RWPE2 (cell line): Measurements from ENCODE around the gene ANKRD17.
A peak's percentile ranks its signal among the peaks of the same experiment; 100 is the strongest.

ENCODE experiments used
- ATAC-seq: fragments of 200-7000 bp; cut with Tn5 transposase; 3 replicates; pipeline ENCODE4 v1.9.1; 2021; ENCODE audit warnings: low read depth
- DNase-seq: peaks from one replicate; pipeline ENCODE4 v3.0.0-alpha.2; 2020; ENCODE audit warnings: low spot score
- H3K27ac ChIP-seq: fragments of 450-650 bp; 2 replicates; pipeline ENCODE4 v1.5.1; 2017; ENCODE audit warnings: mild to moderate bottlenecking; ENCODE audit not compliant: poor library complexity, severe bottlenecking
- H3K27me3 ChIP-seq: fragments of 250-450 bp; sonication (Bioruptor Pico); 2 replicates; pipeline ENCODE4 v1.5.1; 2021; ENCODE audit warnings: mild to moderate bottlenecking, moderate library complexity; ENCODE audit not compliant: insufficient read depth, poor library complexity, severe bottlenecking
- H3K36me3 ChIP-seq: fragments of 250-450 bp; sonication (Bioruptor Pico); 2 replicates; pipeline ENCODE4 v1.5.1; 2020; ENCODE audit warnings: low read depth, mild to moderate bottlenecking, moderate library complexity
- H3K4me1 ChIP-seq: fragments of 250-450 bp; sonication (Bioruptor Pico); 2 replicates; pipeline ENCODE4 v1.5.1; 2021; ENCODE audit warnings: mild to moderate bottlenecking, moderate library complexity; ENCODE audit not compliant: insufficient read depth, poor library complexity, severe bottlenecking
- H3K4me3 ChIP-seq: fragments of 250-450 bp; sonication (Bioruptor Pico); 2 replicates; pipeline ENCODE4 v1.5.1; 2021; ENCODE audit warnings: mild to moderate bottlenecking, moderate library complexity; ENCODE audit not compliant: severe bottlenecking
- H3K9me3 ChIP-seq: fragments of 250-450 bp; sonication (Bioruptor Pico); 2 replicates; pipeline ENCODE4 v1.5.1; 2021; ENCODE audit warnings: mild to moderate bottlenecking, moderate library complexity; ENCODE audit not compliant: severe bottlenecking
- TF ChIP-seq, protein P1 (sequence below): fragments of 450-650 bp; IDR thresholded peaks from one replicate; pipeline ENCODE4 v1.5.1; 2017; ENCODE audit warnings: mild to moderate bottlenecking, moderate library complexity; ENCODE audit not compliant: poor library complexity, severe bottlenecking

The ANKRD17 gene

GRCh38 chr4:73223258-73223650, 35.3 kb downstream of the ANKRD17 start:
- TF ChIP-seq, protein P1, sequence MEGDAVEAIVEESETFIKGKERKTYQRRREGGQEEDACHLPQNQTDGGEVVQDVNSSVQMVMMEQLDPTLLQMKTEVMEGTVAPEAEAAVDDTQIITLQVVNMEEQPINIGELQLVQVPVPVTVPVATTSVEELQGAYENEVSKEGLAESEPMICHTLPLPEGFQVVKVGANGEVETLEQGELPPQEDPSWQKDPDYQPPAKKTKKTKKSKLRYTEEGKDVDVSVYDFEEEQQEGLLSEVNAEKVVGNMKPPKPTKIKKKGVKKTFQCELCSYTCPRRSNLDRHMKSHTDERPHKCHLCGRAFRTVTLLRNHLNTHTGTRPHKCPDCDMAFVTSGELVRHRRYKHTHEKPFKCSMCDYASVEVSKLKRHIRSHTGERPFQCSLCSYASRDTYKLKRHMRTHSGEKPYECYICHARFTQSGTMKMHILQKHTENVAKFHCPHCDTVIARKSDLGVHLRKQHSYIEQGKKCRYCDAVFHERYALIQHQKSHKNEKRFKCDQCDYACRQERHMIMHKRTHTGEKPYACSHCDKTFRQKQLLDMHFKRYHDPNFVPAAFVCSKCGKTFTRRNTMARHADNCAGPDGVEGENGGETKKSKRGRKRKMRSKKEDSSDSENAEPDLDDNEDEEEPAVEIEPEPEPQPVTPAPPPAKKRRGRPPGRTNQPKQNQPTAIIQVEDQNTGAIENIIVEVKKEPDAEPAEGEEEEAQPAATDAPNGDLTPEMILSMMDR: no peak
- Histone ChIP-seq H3K27me3 (no peaks in the 10 kb centered on the region), H3K36me3 (peaks cover 27% of the 10 kb centered on the region), H3K4me3 (peak overlapping the region; percentile 36), H3K27ac (peak overlapping the region; percentile 74), H3K9me3 (no peaks in the 10 kb centered on the region), H3K4me1 (peaks cover 27% of the 10 kb centered on the region)
- no peak for DNase-seq
- ATAC-seq: peak; percentile 17; the same call in 2 of the 3 replicates

DNA sequence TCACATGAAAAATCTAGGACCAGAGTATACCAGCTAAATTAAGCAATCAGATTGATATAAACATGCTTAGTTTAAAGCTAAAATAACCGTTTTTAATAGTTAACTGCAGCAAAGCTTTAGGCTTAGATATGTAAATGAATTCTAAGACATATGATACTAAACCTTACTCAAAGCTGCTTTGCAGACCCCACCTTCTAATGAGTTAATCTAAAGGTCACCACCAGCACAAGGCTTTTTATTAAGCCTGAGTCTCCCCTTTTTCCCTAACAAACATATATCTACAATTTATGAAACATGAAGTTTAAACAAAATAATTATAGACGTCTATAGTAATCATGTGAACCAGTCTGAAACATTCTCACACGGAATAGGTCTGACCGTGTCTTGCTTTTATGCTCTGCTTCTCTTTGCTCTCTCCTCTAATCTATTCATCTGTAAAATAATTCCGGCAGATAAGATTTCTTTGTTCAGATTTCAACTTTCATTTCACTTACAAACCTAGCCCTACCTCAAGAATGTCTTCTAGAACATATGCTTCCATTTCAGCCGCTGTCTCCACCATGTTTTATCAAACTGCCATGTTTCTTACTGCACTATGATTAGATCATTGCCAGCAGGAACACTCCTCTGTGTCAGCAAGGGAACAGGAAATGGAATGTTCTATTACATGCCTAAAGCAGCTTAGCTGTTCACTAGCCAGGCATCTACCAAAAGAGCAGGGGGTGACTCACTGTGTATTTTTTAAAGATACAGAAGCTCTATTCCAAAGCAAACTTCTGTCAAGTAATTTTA, 35.9 kb downstream of the ANKRD17 start:
- Histone ChIP-seq H3K4me3 (peak overlapping the region; percentile 36), H3K36me3 (peaks cover 23% of the 10 kb centered on the region), H3K27ac (peak overlapping the region; percentile 74), H3K4me1 (peaks cover 27% of the 10 kb centered on the region), H3K9me3 (no peaks in the 10 kb centered on the region), H3K27me3 (no peaks in the 10 kb centered on the region)
- TF ChIP-seq, protein P1: no peak
- no peak for DNase-seq
- ATAC-seq: peak; percentile 100

DNA sequence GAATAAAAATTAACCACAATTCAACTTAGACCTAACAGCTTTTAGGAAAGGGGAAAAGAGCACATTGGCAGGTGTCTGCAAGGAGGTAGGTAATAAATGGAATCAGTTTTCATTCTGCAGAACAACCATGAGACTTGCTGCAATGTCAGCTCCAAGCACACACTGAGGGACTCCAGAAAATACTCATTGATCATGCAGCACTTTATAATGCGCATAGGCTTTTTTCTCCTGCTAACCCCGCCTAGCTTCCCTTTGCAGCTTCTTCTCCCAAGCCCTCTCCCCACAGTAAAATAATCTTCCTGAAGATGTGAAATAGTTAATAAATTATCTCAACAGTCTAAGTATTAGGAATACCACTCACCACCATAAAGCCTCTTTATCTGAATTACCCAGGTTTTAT, 36.9 kb downstream of the ANKRD17 start:
- no peak for ATAC-seq
- Histone ChIP-seq H3K4me1 (peaks cover 27% of the 10 kb centered on the region), H3K27me3 (no peaks in the 10 kb centered on the region), H3K27ac (peak overlapping the region; percentile 74), H3K4me3 (peak overlapping the region; percentile 36), H3K36me3 (peaks cover 30% of the 10 kb centered on the region), H3K9me3 (no peaks in the 10 kb centered on the region)
- no peak for DNase-seq
- TF ChIP-seq, protein P1: no peak

DNA sequence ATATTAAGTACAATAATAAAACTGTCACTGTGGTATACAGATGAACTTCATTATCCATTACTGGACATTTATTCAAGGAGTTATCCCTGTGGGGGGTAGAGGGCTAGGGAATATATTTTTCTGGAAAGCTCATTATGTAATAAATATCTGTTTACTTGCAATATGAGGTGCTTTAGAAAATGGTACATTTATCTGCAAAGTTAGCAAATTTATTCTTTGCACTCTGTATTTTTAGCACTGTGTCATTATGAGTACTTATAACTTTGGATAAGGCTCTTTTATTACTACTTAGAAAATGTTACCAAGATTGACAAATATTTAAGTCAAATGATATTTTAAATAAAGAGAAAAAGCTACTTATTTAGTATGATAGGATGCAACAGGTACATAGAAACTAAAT, 37.8 kb downstream of the ANKRD17 start:
- DNase-seq (no peak), ATAC-seq (no peak)
- H3K27me3 ChIP-seq: no peaks in the 10 kb centered on the region
- H3K9me3 ChIP-seq: no peaks in the 10 kb centered on the region
- peaks cover 28% of the 10 kb centered on the region for H3K4me1 ChIP-seq
- TF ChIP-seq, protein P1: no peak
- no peak overlapping the region for H3K4me3 ChIP-seq
- peaks cover 40% of the 10 kb centered on the region for H3K36me3 ChIP-seq
- H3K27ac ChIP-seq: no peak overlapping the region

GRCh38 chr4:73213916-73214653, 44.5 kb downstream of the ANKRD17 start:
- TF ChIP-seq, protein P1: no peak
- Histone ChIP-seq H3K27ac (peak overlapping the region; percentile 6), H3K36me3 (peaks cover 41% of the 10 kb centered on the region), H3K27me3 (no peaks in the 10 kb centered on the region), H3K9me3 (no peaks in the 10 kb centered on the region), H3K4me1 (peaks cover 15% of the 10 kb centered on the region), H3K4me3 (no peak overlapping the region)
- ATAC-seq: 0 out of 3 replicates have a peak, but pooled peaks have one; percentile 21
- DNase-seq: no peak
